BLaER1 treated with 17β-estradiol and CSF1 and Interleukin-3, amounts not matched to agents 10 nM and 100 nM (cell line): ENCODE results near the gene LSP1.
A peak's percentile ranks its signal among the peaks of the same experiment; 100 is the strongest.

Source experiments
- H3K27ac ChIP-seq, 11 experiments: shearing (Covaris generic); formaldehyde crosslinking; 2 replicates each; pipeline ENCODE4 v1.8.1; 2022
- H3K27me3 ChIP-seq, 11 experiments: shearing (Covaris generic); formaldehyde crosslinking; 2 replicates each; pipeline ENCODE4 v1.8.1; 2022
- H3K36me3 ChIP-seq, 11 experiments: shearing (Covaris generic); formaldehyde crosslinking; 2 replicates each; pipeline ENCODE4 v1.8.1; 2022
- H3K4me1 ChIP-seq, 10 experiments: shearing (Covaris generic); formaldehyde crosslinking; 2 replicates each; pipeline ENCODE4 v1.8.1; 2022
- H3K4me2 ChIP-seq, 11 experiments: shearing (Covaris generic); formaldehyde crosslinking; 2 replicates each; pipeline ENCODE4 v1.8.1; 2022
- H3K4me3 ChIP-seq, 10 experiments: shearing (Covaris generic); formaldehyde crosslinking; 2 replicates each; pipeline ENCODE4 v1.8.1; 2022
- H3K9ac ChIP-seq, 11 experiments: shearing (Covaris generic); formaldehyde crosslinking; 2 replicates each; pipeline ENCODE4 v1.8.1; 2022
- H3K9me3 ChIP-seq, 11 experiments: shearing (Covaris generic); formaldehyde crosslinking; replicated peaks in 1 of 11; 2 replicates each; pipeline ENCODE4 v1.8.1; 2022
- H4K20me1 ChIP-seq, 11 experiments: shearing (Covaris generic); formaldehyde crosslinking; 2 replicates each; pipeline ENCODE4 v1.8.1; 2022
- Cebpa-rat ChIP-seq, 11 experiments: shearing (Covaris generic); IDR thresholded peaks; 2 replicates each; pipeline ENCODE4 v1.8.1; 2022

The LSP1 gene

GRCh38 chr11:1838426-1839144 lies 14.3 kb upstream of the LSP1 start, which contains the start of gene TNNI2:
TNNI2 (plus strand) TSS chr11:1838981; CDS start chr11:1839697, 716 bp downstream.
- no peaks in the 10 kb centered on the region for H3K36me3 ChIP-seq
- peaks cover 64 to 69% (median 67%) of the 10 kb centered on the region in 10 experiments for H3K4me1 ChIP-seq
- H3K9ac ChIP-seq = peak within 1 kb of the TSS; percentile 50 to 69 (median 63); a peak in 19 of 22 replicates
- H3K27me3 ChIP-seq = peaks cover 0 to 6% (median 0%) of the 10 kb centered on the region in 11 experiments; a peak in 4 of 22 replicates
- peak within 1 kb of the TSS in 3 of 10 experiments; percentile 25 to 35 (median 34); a peak in 4 of 20 replicates for H3K4me3 ChIP-seq
- peak within 1 kb of the TSS; percentile 76 to 100 (median 97) for H3K4me2 ChIP-seq
- peak within 1 kb of the TSS; percentile 47 to 81 (median 75); a peak in 20 of 22 replicates for H3K27ac ChIP-seq
- no peak for TF ChIP-seq Cebpa-rat (IDR thresholded peaks at IDR 0.05)
- peaks cover 0 to 9% (median 0%) of the 10 kb centered on the region in 11 experiments; a peak in 3 of 22 replicates for H4K20me1 ChIP-seq
- H3K9me3 ChIP-seq = no peaks in the 10 kb centered on the region

- Histone ChIP-seq H4K20me1 (peaks cover 0 to 14% (median 0%) of the 10 kb centered on the region in 11 experiments; a peak in 3 of 22 replicates), H3K9me3 (no peaks in the 10 kb centered on the region), H3K27me3 (peaks cover 0 to 6% (median 0%) of the 10 kb centered on the region in 11 experiments; a peak in 4 of 22 replicates), H3K4me1 (peaks cover 72 to 77% (median 75%) of the 10 kb centered on the region in 10 experiments), H3K4me3 (peak overlapping the region in 2 of 10 experiments; percentile 34 to 35; a peak in 3 of 20 replicates), H3K9ac (peak overlapping the region; percentile 50 to 69 (median 63); a peak in 19 of 22 replicates), H3K27ac (peak overlapping the region; percentile 47 to 81 (median 75); a peak in 19 of 22 replicates), H3K4me2 (peak overlapping the region; percentile 76 to 100 (median 97)), H3K36me3 (no peaks in the 10 kb centered on the region)
- TF ChIP-seq Cebpa-rat (IDR thresholded peaks at IDR 0.05) = no peak
Measured at GRCh38 chr11:1839204-1839923, 13.5 kb upstream of the LSP1 start.

- peak overlapping the region; percentile 47 to 81 (median 75); a peak in 19 of 22 replicates for H3K27ac ChIP-seq
- no peak for TF ChIP-seq Cebpa-rat (IDR thresholded peaks at IDR 0.05)
- H3K36me3 ChIP-seq = no peaks in the 10 kb centered on the region
- peaks cover 0 to 6% (median 0%) of the 10 kb centered on the region in 11 experiments; a peak in 4 of 22 replicates for H3K27me3 ChIP-seq
- peaks cover 0 to 15% (median 0%) of the 10 kb centered on the region in 11 experiments; a peak in 3 of 22 replicates for H4K20me1 ChIP-seq
- peak overlapping the region in 7 of 10 experiments; percentile 2 to 63 (median 41); a peak in 11 of 20 replicates for H3K4me3 ChIP-seq
- peak overlapping the region; percentile 50 to 77 (median 66); a peak in 18 of 22 replicates for H3K9ac ChIP-seq
- H3K9me3 ChIP-seq = no peaks in the 10 kb centered on the region
- H3K4me1 ChIP-seq = peaks cover 79 to 84% (median 83%) of the 10 kb centered on the region in 10 experiments
- H3K4me2 ChIP-seq = peak overlapping the region; percentile 80 to 100 (median 99)
Measured at GRCh38 chr11:1839924-1840779, 12.7 kb upstream of the LSP1 start.

GRCh38 chr11:1840780-1841480 lies 12.0 kb upstream of the LSP1 start:
- no peaks in the 10 kb centered on the region for H3K9me3 ChIP-seq
- peaks cover 0 to 6% (median 0%) of the 10 kb centered on the region in 11 experiments; a peak in 4 of 22 replicates for H3K27me3 ChIP-seq
- no peak for TF ChIP-seq Cebpa-rat (IDR thresholded peaks at IDR 0.05)
- H3K4me1 ChIP-seq = peaks cover 87 to 92% (median 91%) of the 10 kb centered on the region in 10 experiments
- H3K4me3 ChIP-seq = peak overlapping the region in 2 of 10 experiments; percentile 48 to 63; a peak in 3 of 20 replicates
- H3K4me2 ChIP-seq = peak overlapping the region; percentile 80 to 100 (median 99)
- peaks cover 0 to 15% (median 0%) of the 10 kb centered on the region in 11 experiments; a peak in 3 of 22 replicates for H4K20me1 ChIP-seq
- no peak overlapping the region for H3K27ac ChIP-seq
- H3K9ac ChIP-seq = peak overlapping the region in 2 of 11 experiments; percentile 40 to 77; a peak in 2 of 22 replicates
- no peaks in the 10 kb centered on the region for H3K36me3 ChIP-seq

GRCh38 chr11:1841511-1842148 lies 11.3 kb upstream of the LSP1 start:
- TF ChIP-seq Cebpa-rat (IDR thresholded peaks at IDR 0.05) = no peak
- Histone ChIP-seq H3K36me3 (no peaks in the 10 kb centered on the region), H3K4me2 (peak overlapping the region; percentile 80 to 100 (median 99)), H3K9me3 (no peaks in the 10 kb centered on the region), H4K20me1 (peaks cover 0 to 15% (median 0%) of the 10 kb centered on the region in 11 experiments; a peak in 3 of 22 replicates), H3K9ac (peak overlapping the region in 7 of 11 experiments; percentile 2 to 43 (median 40); a peak in 5 of 22 replicates), H3K27ac (peak overlapping the region in 3 of 11 experiments; percentile 13 to 56 (median 34); a peak in 4 of 22 replicates), H3K4me3 (no peak overlapping the region), H3K27me3 (peaks cover 0 to 6% (median 0%) of the 10 kb centered on the region in 11 experiments; a peak in 4 of 22 replicates), H3K4me1 (peaks cover 92 to 99% (median 97%) of the 10 kb centered on the region in 10 experiments)

- H3K4me3 ChIP-seq = no peak overlapping the region
- peak overlapping the region; percentile 80 to 100 (median 99) for H3K4me2 ChIP-seq
- H3K9me3 ChIP-seq = no peaks in the 10 kb centered on the region
- peak overlapping the region in 8 of 11 experiments; percentile 15 to 56 (median 30); a peak in 9 of 22 replicates for H3K27ac ChIP-seq
- no peak for TF ChIP-seq Cebpa-rat (IDR thresholded peaks at IDR 0.05)
- no peaks in the 10 kb centered on the region for H3K36me3 ChIP-seq
- H3K27me3 ChIP-seq = peaks cover 0 to 6% (median 0%) of the 10 kb centered on the region in 11 experiments; a peak in 4 of 22 replicates
- H3K9ac ChIP-seq = peak overlapping the region in 9 of 11 experiments; percentile 2 to 44 (median 24); a peak in 9 of 22 replicates
- H4K20me1 ChIP-seq = peaks cover 0 to 15% (median 0%) of the 10 kb centered on the region in 11 experiments; a peak in 3 of 22 replicates
- peaks cover 87 to 100% (median 97%) of the 10 kb centered on the region in 10 experiments for H3K4me1 ChIP-seq
Measured at GRCh38 chr11:1842149-1843097, 10.5 kb upstream of the LSP1 start.
